Liver (tissue), 3 donors: Measurements from ENCODE around the gene PLAAT1.

Experiments
- SP1 ChIP-seq: IDR thresholded peaks from 2 replicates; pipeline ENCODE4 v1.6.1; 2018; ENCODE audit warnings: antibody characterized with exemption, mild to moderate bottlenecking
- TF ChIP-seq, protein P1 (sequence below): IDR thresholded peaks from 2 replicates; pipeline ENCODE4 v1.6.1; 2016; ENCODE audit warnings: antibody characterized with exemption
- TF ChIP-seq, protein P2 (sequence below): fragments of 150-350 bp; IDR thresholded peaks from 2 replicates; pipeline ENCODE4 v1.5.1; 2017; ENCODE audit warnings: improper control_type of control experiment, low read depth, low read length; ENCODE audit not compliant: missing input control
- donor health status: healthy.
- donor health status: healthy.

DNA sequence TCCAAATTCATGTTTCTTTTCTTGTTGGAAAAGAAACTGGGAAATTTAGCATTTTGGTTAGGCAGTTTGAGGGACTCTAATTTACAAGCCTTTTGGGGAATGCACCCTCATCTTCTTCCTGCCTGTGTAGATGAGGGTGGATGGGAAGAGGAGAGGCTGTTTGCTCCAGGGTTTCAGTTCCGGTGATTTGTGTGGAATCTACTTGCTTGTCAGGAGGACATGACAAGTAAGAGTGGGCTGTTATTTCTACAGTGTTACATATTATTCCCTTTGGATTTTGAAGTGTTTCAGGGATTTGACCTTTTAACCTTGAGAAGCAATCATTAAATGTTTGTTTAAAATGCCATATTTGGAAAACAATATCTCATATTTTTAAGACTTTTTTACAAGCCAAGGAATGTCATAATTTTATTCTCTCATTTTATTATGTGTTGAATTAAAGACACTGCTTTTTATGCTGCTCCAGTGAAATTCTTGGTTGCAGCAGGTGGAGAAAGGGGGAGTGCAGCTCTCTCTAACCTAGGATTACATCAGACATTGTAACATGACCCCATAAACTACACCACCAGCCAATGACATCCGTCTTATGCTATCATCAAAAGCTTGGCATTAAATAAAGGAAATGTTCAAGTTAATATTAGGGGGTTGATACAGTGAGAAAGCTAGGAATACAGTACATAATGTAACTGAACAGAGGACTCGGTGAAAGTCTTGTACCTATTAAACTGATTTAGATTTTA lies 30.2 kb downstream of the PLAAT1 start:
- TF ChIP-seq, protein P1, sequence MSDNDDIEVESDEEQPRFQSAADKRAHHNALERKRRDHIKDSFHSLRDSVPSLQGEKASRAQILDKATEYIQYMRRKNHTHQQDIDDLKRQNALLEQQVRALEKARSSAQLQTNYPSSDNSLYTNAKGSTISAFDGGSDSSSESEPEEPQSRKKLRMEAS: no peak
- TF ChIP-seq SP1: no peak
- TF ChIP-seq, protein P2, sequence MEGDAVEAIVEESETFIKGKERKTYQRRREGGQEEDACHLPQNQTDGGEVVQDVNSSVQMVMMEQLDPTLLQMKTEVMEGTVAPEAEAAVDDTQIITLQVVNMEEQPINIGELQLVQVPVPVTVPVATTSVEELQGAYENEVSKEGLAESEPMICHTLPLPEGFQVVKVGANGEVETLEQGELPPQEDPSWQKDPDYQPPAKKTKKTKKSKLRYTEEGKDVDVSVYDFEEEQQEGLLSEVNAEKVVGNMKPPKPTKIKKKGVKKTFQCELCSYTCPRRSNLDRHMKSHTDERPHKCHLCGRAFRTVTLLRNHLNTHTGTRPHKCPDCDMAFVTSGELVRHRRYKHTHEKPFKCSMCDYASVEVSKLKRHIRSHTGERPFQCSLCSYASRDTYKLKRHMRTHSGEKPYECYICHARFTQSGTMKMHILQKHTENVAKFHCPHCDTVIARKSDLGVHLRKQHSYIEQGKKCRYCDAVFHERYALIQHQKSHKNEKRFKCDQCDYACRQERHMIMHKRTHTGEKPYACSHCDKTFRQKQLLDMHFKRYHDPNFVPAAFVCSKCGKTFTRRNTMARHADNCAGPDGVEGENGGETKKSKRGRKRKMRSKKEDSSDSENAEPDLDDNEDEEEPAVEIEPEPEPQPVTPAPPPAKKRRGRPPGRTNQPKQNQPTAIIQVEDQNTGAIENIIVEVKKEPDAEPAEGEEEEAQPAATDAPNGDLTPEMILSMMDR: no peak
